Astrocyte of the cerebellum (primary cell): Measurements from ENCODE around the gene STOM.

ENCODE experiments used
- DNase-seq: peaks from one replicate; pipeline ENCODE4 v3.0.0-alpha.2; 2011; ENCODE audit warnings: low read depth
- H3K4me3 ChIP-seq: 2 replicates; pipeline ENCODE4 v1.5.1; 2011; ENCODE audit warnings: mild to moderate bottlenecking, low read depth, low read length, moderate library complexity
- CTCF ChIP-seq: IDR thresholded peaks from 2 replicates; pipeline ENCODE4 v1.5.1; 2012; ENCODE audit warnings: low read length, low read depth, moderate library complexity, mild to moderate bottlenecking; ENCODE audit errors: missing control alignments
- in situ Hi-C: cut with HindIII; loops from 2 replicates; pipeline ENCODE4 v1.10.0; 2017; ENCODE audit warnings: low sequenced_read_pairs

Gene STOM, protein sequence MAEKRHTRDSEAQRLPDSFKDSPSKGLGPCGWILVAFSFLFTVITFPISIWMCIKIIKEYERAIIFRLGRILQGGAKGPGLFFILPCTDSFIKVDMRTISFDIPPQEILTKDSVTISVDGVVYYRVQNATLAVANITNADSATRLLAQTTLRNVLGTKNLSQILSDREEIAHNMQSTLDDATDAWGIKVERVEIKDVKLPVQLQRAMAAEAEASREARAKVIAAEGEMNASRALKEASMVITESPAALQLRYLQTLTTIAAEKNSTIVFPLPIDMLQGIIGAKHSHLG

GRCh38 chr9:121369595-121370265, at the start of gene STOM:
Gene STOM, minus strand, starts transcription at chr9:121370250. Its CDS starts 63 bp downstream, at chr9:121370187.
- DNase-seq = peak; percentile 29
- peak within 1 kb of the TSS; percentile 55 for H3K4me3 ChIP-seq
- no peak for TF ChIP-seq CTCF
- in situ Hi-C loops = no loop called here

- no peak for DNase-seq
- in situ Hi-C loops = loop anchor here (25.0 kb wide), 1 partner anchor 175 kb away; no protein-coding TSS in a partner anchor
- TF ChIP-seq CTCF = no peak
- H3K4me3 ChIP-seq = no peak overlapping the region
These were observed 41.9 kb upstream of the STOM start for GRCh38 chr9:121411993-121412392.

DNA sequence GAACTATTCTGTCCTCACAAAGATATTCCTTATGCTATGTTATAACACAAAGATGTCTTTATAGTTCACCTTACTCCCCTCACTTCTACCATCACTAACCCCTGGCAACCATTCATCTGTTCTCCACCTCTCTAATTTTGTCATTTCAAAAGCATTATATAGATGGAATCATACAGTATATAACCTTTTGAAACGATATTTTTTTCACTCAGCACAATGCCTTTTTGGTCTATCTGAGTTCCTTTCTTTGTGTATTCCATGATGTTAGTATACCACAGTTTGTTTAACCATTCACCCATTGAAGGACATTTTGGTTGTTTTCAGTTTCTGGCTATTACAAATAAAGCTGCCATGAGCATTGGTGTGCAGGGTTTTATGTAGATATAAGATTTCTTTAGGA, 35.8 kb upstream of the STOM start:
- in situ Hi-C loops = loop anchor here (25.0 kb wide), 1 partner anchor 169 kb away; no protein-coding TSS in a partner anchor
- no peak for DNase-seq
- TF ChIP-seq CTCF = no peak

DNA sequence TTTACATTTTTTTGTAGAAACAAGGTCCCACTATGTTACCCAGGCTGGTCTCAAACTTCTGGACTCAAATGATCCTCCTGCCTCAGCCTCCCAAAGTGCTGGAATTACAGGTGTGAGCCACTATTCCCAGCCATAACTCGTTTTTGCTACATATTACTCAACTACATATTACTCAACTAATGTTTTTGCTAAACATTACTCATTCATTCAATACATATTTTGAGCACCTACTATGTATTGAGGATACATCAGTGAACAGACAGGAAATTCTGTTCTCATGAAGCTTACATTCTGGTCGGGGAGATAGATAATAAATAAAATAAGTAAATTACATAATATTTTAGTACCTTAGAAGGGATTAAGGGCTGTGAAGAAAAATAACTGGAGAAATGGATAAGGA, 34.9 kb upstream of the STOM start:
- in situ Hi-C loops = loop anchor here (5.0 to 25.0 kb wide), 2 partner anchors 32 to 168 kb away; no protein-coding TSS in a partner anchor
- no peak for TF ChIP-seq CTCF
- no peak for DNase-seq
- H3K4me3 ChIP-seq = no peak overlapping the region

More for the DNA sequence above, 35.8 kb upstream of the STOM start:
- H3K4me3 ChIP-seq = no peak overlapping the region

- no peak overlapping the region for H3K4me3 ChIP-seq
- peak; percentile 80 for DNase-seq
- TF ChIP-seq CTCF = peak; percentile 20
- in situ Hi-C loops = loop anchor here (5.0 to 25.0 kb wide), 2 partner anchors 37 to 163 kb away; no protein-coding TSS in a partner anchor
These were observed 30.0 kb upstream of the STOM start for GRCh38 chr9:121399883-121400607.

GRCh38 chr9:121399126-121399882, 29.3 kb upstream of the STOM start:
- TF ChIP-seq CTCF = no peak
- in situ Hi-C loops = no loop called here
- DNase-seq = no peak
- no peak overlapping the region for H3K4me3 ChIP-seq
